Keratinocyte (primary cell): Measurements from ENCODE around the gene MAN2A2. TPM values are rescaled to one million over a fixed set of nuclear protein-coding genes. Genes with fewer than 3 reads are reported as not detected.
"Not testable (repeated sequence)": the region's sequence is repeated elsewhere in the genome, so short reads cannot be mapped to it uniquely, and the experiment has no call there.

Experiments
- DNase-seq: peaks from one replicate; pipeline ENCODE4 v3.0.0-alpha.2; 2011; ENCODE audit warnings: low read depth, missing footprints, low spot score
- FAIRE-seq: peaks from 2 replicates; lab custom pipeline; 2011; peaks lifted over from hg19 to GRCh38; lab: Jason Lieb, UNC
- H2AFZ ChIP-seq: 2 replicates; pipeline ENCODE4 v1.6.0; 2012; ENCODE audit warnings: low read length, control low read depth, inconsistent platforms; ENCODE audit not compliant: control insufficient read depth
- H3K27ac ChIP-seq: 2 replicates; pipeline ENCODE4 v1.5.1; 2011; ENCODE audit warnings: low read length; ENCODE audit not compliant: control insufficient read depth, insufficient read depth
- H3K27me3 ChIP-seq: 3 replicates; pipeline ENCODE4 v1.6.0; 2011; ENCODE audit warnings: low read length; ENCODE audit not compliant: control insufficient read depth, insufficient read depth; ENCODE audit errors: extremely low read depth
- H3K36me3 ChIP-seq, 2 experiments: 2 replicates in 1 of 2; 3 replicates in 1 of 2; pipeline ENCODE4 v1.5.1; 2011; ENCODE audit warnings: low read length in 2 of 2, mild to moderate bottlenecking in 1 of 2; ENCODE audit not compliant: control insufficient read depth in 2 of 2, insufficient read depth in 2 of 2; ENCODE audit errors: extremely low read depth in 1 of 2
- H3K4me1 ChIP-seq: 3 replicates; pipeline ENCODE4 v1.5.1; 2011; ENCODE audit warnings: low read length; ENCODE audit not compliant: control insufficient read depth, insufficient read depth; ENCODE audit errors: extremely low read depth
- H3K4me2 ChIP-seq: 3 replicates; pipeline ENCODE4 v1.6.0; 2011; ENCODE audit warnings: low read depth, low read length; ENCODE audit not compliant: control insufficient read depth, insufficient read depth; ENCODE audit errors: extremely low read depth
- H3K4me3 ChIP-seq, 3 experiments: fragments of 200-600 bp in 1 of 3; sonication (generic) in 1 of 3; 2 replicates in 2 of 3; 3 replicates in 1 of 3; pipeline ENCODE4 v1.5.1; 2011 to 2016; ENCODE audit warnings: low read length in 3 of 3, mild to moderate bottlenecking in 3 of 3, control low read depth in 2 of 3, inconsistent platforms in 1 of 3, low read depth in 1 of 3, mixed read lengths in 1 of 3, mixed run types in 1 of 3, moderate library complexity in 1 of 3; ENCODE audit not compliant: control insufficient read depth in 2 of 3, insufficient read depth in 2 of 3; ENCODE audit errors: extremely low read depth in 1 of 3
- H3K79me2 ChIP-seq: 2 replicates; pipeline ENCODE4 v1.6.0; 2012; ENCODE audit warnings: low read length; ENCODE audit not compliant: control insufficient read depth, insufficient read depth
- H3K9ac ChIP-seq: 3 replicates; pipeline ENCODE4 v1.6.0; 2011; ENCODE audit warnings: low read length; ENCODE audit not compliant: control insufficient read depth, insufficient read depth; ENCODE audit errors: extremely low read depth
- H3K9me1 ChIP-seq: 3 replicates; pipeline ENCODE4 v1.6.0; 2011; ENCODE audit warnings: low read length; ENCODE audit not compliant: control insufficient read depth, insufficient read depth; ENCODE audit errors: extremely low read depth
- H3K9me3 ChIP-seq: 2 replicates; pipeline ENCODE4 v1.5.1; 2012; ENCODE audit warnings: low read depth, low read length; ENCODE audit not compliant: control insufficient read depth
- H4K20me1 ChIP-seq: 3 replicates; pipeline ENCODE4 v1.6.0; 2011; ENCODE audit warnings: low read length; ENCODE audit not compliant: control insufficient read depth, insufficient read depth; ENCODE audit errors: extremely low read depth
- CTCF ChIP-seq, 3 experiments: IDR thresholded peaks in 1 of 3; conservative IDR thresholded peaks in 1 of 3; optimal IDR thresholded peaks in 1 of 3; 2 replicates in 2 of 3; 3 replicates in 1 of 3; pipeline versions ENCODE3 to v1.5.1; 2011; ENCODE audit warnings: low read length in 3 of 3, mild to moderate bottlenecking in 3 of 3, moderate library complexity in 2 of 3, control low read depth in 1 of 3, inconsistent platforms in 1 of 3; ENCODE audit not compliant: insufficient read depth in 2 of 3; ENCODE audit errors: extremely low read depth in 1 of 3
- EZH2 ChIP-seq: IDR thresholded peaks from one replicate; pipeline ENCODE4 v1.6.1; 2012; ENCODE audit warnings: inconsistent platforms, mild to moderate bottlenecking, low read length, moderate library complexity
- dilution Hi-C: fragments of 300-500 bp; cut with MboI; formaldehyde crosslinking; loops from one replicate; pipeline ENCODE4 v1.7.0; 2020; ENCODE audit warnings: low sequenced_read_pairs; ENCODE audit not compliant: extremely low pct_ligation_motif_present
- polyA plus RNA-seq, 5 experiments: library from polyadenylated mRNA; depleted of rRNA in 3 of 5; stranded (reverse) in 3 of 5; stranded (forward) in 1 of 5; unstranded in 1 of 5; fragments of >200 nt; gene quantifications; 1 replicate in 1 of 5; 2 replicates in 3 of 5; 3 replicates in 1 of 5; pipeline versions ENCODE4 v1.2.1 to v1.2.3, GENCODE V29; 2011 to 2012; ENCODE audit warnings: missing spikeins in 2 of 5, low read depth in 1 of 5, low replicate concordance in 1 of 5

MAN2A2 gene
- polyA plus RNA-seq, 1 donor (not counting 4 experiments of a cell fraction or from before 2014, with no cell fraction given): 6.6 TPM

GRCh38 chr15:90907051-90907660 is 4.1 kb downstream of the MAN2A2 start:
- Histone ChIP-seq H3K9me3 (no peaks in the 10 kb centered on the region), H3K9me1 (no peaks in the 10 kb centered on the region), H3K4me3 (no peak overlapping the region), H3K4me2 (no peak overlapping the region), H3K9ac (no peak overlapping the region), H3K79me2 (no peaks in the 10 kb centered on the region), H3K4me1 (peaks cover 8% of the 10 kb centered on the region), H3K27me3 (no peaks in the 10 kb centered on the region), H3K27ac (no peak overlapping the region), H4K20me1 (no peaks in the 10 kb centered on the region), H3K36me3 (peaks cover 3 to 12% of the 10 kb centered on the region in 2 experiments), H2AFZ (no peak overlapping the region)
- no peak for DNase-seq
- dilution Hi-C loops: no loop called here
- no peak for FAIRE-seq
- TF ChIP-seq EZH2: no peak
- no peak for TF ChIP-seq CTCF (optimal IDR thresholded peaks at IDR 0.05 in 1 of 3, IDR thresholded peaks at IDR 0.05 in 1 of 3, conservative IDR thresholded peaks at IDR 0.05 in 1 of 3; ENCODE audit: extremely low read depth in 1 of 3, insufficient read depth in 2 of 3, low read length in 3 of 3)

- Histone ChIP-seq H3K9me3 (no peaks in the 10 kb centered on the region), H3K79me2 (no peaks in the 10 kb centered on the region), H3K27me3 (no peaks in the 10 kb centered on the region), H3K9ac (no peak overlapping the region), H3K36me3 (peaks cover 5 to 14% of the 10 kb centered on the region in 2 experiments), H3K4me1 (peaks cover 8% of the 10 kb centered on the region), H3K27ac (no peak overlapping the region), H4K20me1 (no peaks in the 10 kb centered on the region), H3K9me1 (no peaks in the 10 kb centered on the region), H3K4me3 (no peak overlapping the region), H2AFZ (no peak overlapping the region), H3K4me2 (no peak overlapping the region)
- dilution Hi-C loops: no loop called here
- no peak for DNase-seq
- TF ChIP-seq CTCF (optimal IDR thresholded peaks at IDR 0.05 in 1 of 3, IDR thresholded peaks at IDR 0.05 in 1 of 3, conservative IDR thresholded peaks at IDR 0.05 in 1 of 3; ENCODE audit: extremely low read depth in 1 of 3, insufficient read depth in 2 of 3, low read length in 3 of 3) (no peak), EZH2 (no peak)
- FAIRE-seq: no peak
Measured at GRCh38 chr15:90907838-90908507, 4.9 kb downstream of the MAN2A2 start.

GRCh38 chr15:90909449-90909848 is 6.3 kb downstream of the MAN2A2 start:
- H3K36me3 ChIP-seq: peaks cover 10 to 15% of the 10 kb centered on the region in 2 experiments
- H3K4me3 ChIP-seq, H4K20me1 ChIP-seq, H3K4me1 ChIP-seq, H3K9me3 ChIP-seq, H3K9me1 ChIP-seq, DNase-seq, H3K4me2 ChIP-seq, dilution Hi-C loops, FAIRE-seq, H2AFZ ChIP-seq, H3K79me2 ChIP-seq, H3K9ac ChIP-seq, H3K27ac ChIP-seq, H3K27me3 ChIP-seq: not testable (repeated sequence)
